MM.1S (cell line): ENCODE measurements around the gene TEX38.

ENCODE experiments used
- DNase-seq: peaks from one replicate; pipeline ENCODE4 v3.0.0-alpha.2; 2015
- H2AFZ ChIP-seq: fragments of 300-600 bp; sonication (generic); 2 replicates; pipeline ENCODE4 v1.6.0; 2016; ENCODE audit warnings: antibody characterized with exemption, low read length
- H3F3A ChIP-seq: fragments of 300-600 bp; sonication (generic); 2 replicates; pipeline ENCODE4 v1.6.1; 2016; ENCODE audit warnings: mild to moderate bottlenecking, antibody characterized with exemption, low read length, moderate library complexity, mixed read lengths; ENCODE audit not compliant: insufficient read depth
- H3K27ac ChIP-seq: fragments of 300-600 bp; sonication (generic); 2 replicates; pipeline ENCODE4 v1.5.1; 2016; ENCODE audit warnings: mild to moderate bottlenecking, low read length
- H3K27me3 ChIP-seq: fragments of 300-600 bp; sonication (generic); replicated peaks from 2 replicates; pipeline ENCODE4 v1.6.0; 2016; ENCODE audit warnings: low read length; ENCODE audit not compliant: insufficient read depth
- H3K36me3 ChIP-seq: fragments of 300-600 bp; sonication (generic); replicated peaks from 2 replicates; pipeline ENCODE4 v1.6.1; 2016; ENCODE audit warnings: mild to moderate bottlenecking, low read length, mixed read lengths; ENCODE audit not compliant: insufficient read depth
- H3K4me1 ChIP-seq: fragments of 300-600 bp; sonication (generic); 2 replicates; pipeline ENCODE4 v1.6.1; 2016; ENCODE audit warnings: low read length, mixed read lengths
- H3K4me2 ChIP-seq: fragments of 300-600 bp; sonication (generic); 2 replicates; pipeline ENCODE4 v1.6.0; 2016; ENCODE audit warnings: low read depth, low read length
- H3K4me3 ChIP-seq: fragments of 300-600 bp; sonication (generic); 2 replicates; pipeline ENCODE4 v1.5.1; 2016; ENCODE audit warnings: low read length, mixed read lengths
- H3K79me2 ChIP-seq: fragments of 300-600 bp; sonication (generic); 2 replicates; pipeline ENCODE4 v1.6.1; 2016; ENCODE audit warnings: mixed run types, low read length, mixed read lengths
- H3K9ac ChIP-seq: fragments of 300-600 bp; sonication (generic); 2 replicates; pipeline ENCODE4 v1.6.1; 2016; ENCODE audit warnings: low read length, mixed read lengths
- H3K9me2 ChIP-seq: fragments of 300-600 bp; sonication (generic); replicated peaks from 2 replicates; pipeline ENCODE4 v1.6.1; 2016; ENCODE audit warnings: mild to moderate bottlenecking, low read length, mixed read lengths; ENCODE audit not compliant: insufficient read depth
- H3K9me3 ChIP-seq: fragments of 300-600 bp; sonication (generic); replicated peaks from 2 replicates; pipeline ENCODE4 v1.6.1; 2016; ENCODE audit warnings: mild to moderate bottlenecking, low read length, mixed read lengths; ENCODE audit not compliant: insufficient read depth
- H4K20me1 ChIP-seq: fragments of 300-600 bp; sonication (generic); 2 replicates; pipeline ENCODE4 v1.6.1; 2016; ENCODE audit warnings: mild to moderate bottlenecking, low read length, moderate library complexity, mixed read lengths; ENCODE audit not compliant: insufficient read depth
- CTCF ChIP-seq: fragments of 300-600 bp; sonication (generic); IDR thresholded peaks from 2 replicates; pipeline ENCODE4 v1.5.1; 2016; ENCODE audit warnings: antibody characterized with exemption, low read length, mixed read lengths
- EZH2 ChIP-seq: fragments of 300-600 bp; sonication (generic); optimal IDR thresholded peaks from 2 replicates; pipeline ENCODE3; 2017; ENCODE audit warnings: low read depth, mild to moderate bottlenecking, antibody characterized with exemption, low read length, mixed read lengths
- EZH2phosphoT487 ChIP-seq: fragments of 300-600 bp; sonication (generic); IDR thresholded peaks from 2 replicates; pipeline ENCODE4 v1.6.1; 2018; ENCODE audit warnings: antibody characterized with exemption, low read length

TEX38 gene

GRCh38 chr1:46665983-46666382 lies 5.7 kb upstream of the TEX38 start:
- H3K4me3 ChIP-seq, result no peak overlapping the region
- TF ChIP-seq EZH2 (no peak), CTCF (no peak), EZH2phosphoT487 (no peak)

GRCh38 chr1:46667782-46668760 lies 3.6 kb upstream of the TEX38 start, which contains the start of gene ATPAF1:
Gene ATPAF1, minus strand, starts transcription at chr1:46668364. Its CDS starts 42 bp downstream, at chr1:46668322.
- Histone ChIP-seq H3K36me3 (0 out of 2 replicates have a peak, but pooled peaks cover 2% of the 10 kb centered on the region), H3F3A (peaks cover 6% of the 10 kb centered on the region; the same call in 1 of the 2 replicates), H3K27me3 (no peaks in the 10 kb centered on the region), H3K79me2 (peaks cover 18% of the 10 kb centered on the region), H3K9ac (peak within 1 kb of the TSS; percentile 73), H3K4me2 (peak within 1 kb of the TSS; percentile 80), H2AFZ (peak within 1 kb of the TSS; percentile 90), H3K27ac (no peak within 1 kb of the TSS), H3K4me1 (peaks cover 7% of the 10 kb centered on the region; the same call in 1 of the 2 replicates), H3K4me3 (peak within 1 kb of the TSS; percentile 88), H4K20me1 (no peaks in the 10 kb centered on the region), H3K9me3 (no peaks in the 10 kb centered on the region), H3K9me2 (no peaks in the 10 kb centered on the region)
- peak; percentile 72 for DNase-seq
- no peak for TF ChIP-seq EZH2
- TF ChIP-seq EZH2phosphoT487, result no peak
- TF ChIP-seq CTCF, result no peak

More at GRCh38 chr1:46665983-46666382, 5.7 kb upstream of the TEX38 start:
- Histone ChIP-seq H3K9me2 (no peaks in the 10 kb centered on the region), H3F3A (peaks cover 6% of the 10 kb centered on the region; the same call in 1 of the 2 replicates), H3K4me2 (no peak overlapping the region), H3K27me3 (no peaks in the 10 kb centered on the region), H2AFZ (no peak overlapping the region), H3K9ac (no peak overlapping the region), H3K4me1 (peaks cover 7% of the 10 kb centered on the region; the same call in 1 of the 2 replicates), H3K36me3 (0 out of 2 replicates have a peak, but pooled peaks cover 2% of the 10 kb centered on the region), H3K79me2 (peaks cover 18% of the 10 kb centered on the region), H4K20me1 (no peaks in the 10 kb centered on the region), H3K9me3 (no peaks in the 10 kb centered on the region), H3K27ac (no peak overlapping the region)
- no peak for DNase-seq

GRCh38 chr1:46670134-46670533 lies 1.5 kb upstream of the TEX38 start:
- Histone ChIP-seq H3K27me3 (no peaks in the 10 kb centered on the region), H3K36me3 (no peaks in the 10 kb centered on the region), H4K20me1 (no peaks in the 10 kb centered on the region), H3K4me3 (no peak overlapping the region), H3K4me1 (peaks cover 8% of the 10 kb centered on the region), H3K27ac (no peak overlapping the region), H3K9me3 (no peaks in the 10 kb centered on the region), H3K4me2 (no peak overlapping the region), H3K9me2 (no peaks in the 10 kb centered on the region), H2AFZ (no peak overlapping the region), H3K79me2 (peaks cover 18% of the 10 kb centered on the region), H3F3A (peaks cover 6% of the 10 kb centered on the region; the same call in 1 of the 2 replicates), H3K9ac (no peak overlapping the region)
- TF ChIP-seq CTCF (no peak), EZH2phosphoT487 (no peak), EZH2 (no peak)
- DNase-seq, result no peak
